SH-SY5Y (cell line): ENCODE measurements around the gene IGFBP2.

Source experiments
- GATA2 ChIP-seq: IDR thresholded peaks from 2 replicates; pipeline ENCODE4 v1.6.1; 2011; ENCODE audit warnings: mild to moderate bottlenecking, low read depth, low read length
- GATA3 ChIP-seq: IDR thresholded peaks from 2 replicates; pipeline ENCODE4 v1.6.1; 2011; ENCODE audit warnings: low read depth, mild to moderate bottlenecking, low read length, moderate library complexity

- TF ChIP-seq GATA2 (no peak), GATA3 (no peak)
These were observed 62.2 kb downstream of the IGFBP2 start, which contains the start of gene IGFBP5 for GRCh38 chr2:216695401-216695821.
